A549 (cell line): ENCODE data around the gene CELF4.

ENCODE experiments used
- CHD4 ChIP-seq: fragments of 200-600 bp; sonication (generic); IDR thresholded peaks from 2 replicates; pipeline ENCODE4 v1.6.1; 2016; ENCODE audit warnings: antibody characterized with exemption, mild to moderate bottlenecking, borderline replicate concordance
- CTCF ChIP-seq: fragments of >200 bp; sonication (Bioruptor Twin); formaldehyde crosslinking; IDR thresholded peaks from 3 replicates; pipeline ENCODE4 v1.5.1; 2016
- E2F6 ChIP-seq: IDR thresholded peaks from 2 replicates; pipeline ENCODE4 v1.6.1; 2012; ENCODE audit warnings: low read depth, borderline replicate concordance
- EP300 ChIP-seq, 2 experiments: fragments of >200 bp; sonication (Bioruptor Twin); formaldehyde crosslinking; IDR thresholded peaks; 2 replicates in 1 of 2; 3 replicates in 1 of 2; pipeline ENCODE4 v1.6.1; 2016 to 2017
- MAX ChIP-seq: IDR thresholded peaks from 2 replicates; pipeline ENCODE4 v1.6.1; 2012
- POLR2A ChIP-seq: IDR thresholded peaks from 2 replicates; pipeline ENCODE4 v1.6.1; 2012; ENCODE audit warnings: mild to moderate bottlenecking, low read length
- TF ChIP-seq, protein P1 (sequence below): fragments of 450-650 bp; IDR thresholded peaks from 2 replicates; pipeline ENCODE4 v1.6.1; 2014; ENCODE audit warnings: antibody characterized with exemption

DNA sequence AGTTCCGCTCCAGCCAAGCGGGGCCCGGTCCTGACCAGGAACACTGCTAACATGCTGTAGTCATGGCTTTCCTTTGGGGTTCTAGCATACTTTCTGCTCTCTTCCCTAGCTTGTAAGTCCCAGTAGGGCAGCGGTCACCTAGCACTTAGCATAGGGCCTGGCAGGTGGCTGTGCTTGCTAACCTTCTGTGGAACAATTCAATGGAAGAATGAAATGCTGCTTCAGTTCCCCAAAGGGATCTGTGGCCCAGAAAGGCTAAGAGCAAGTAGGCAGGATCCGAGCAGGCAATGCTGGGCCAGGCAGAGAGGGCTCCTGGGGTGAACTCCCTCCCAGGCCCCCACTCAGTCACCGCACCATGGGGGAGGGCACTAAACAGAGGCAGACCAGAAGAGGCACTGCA lies 266.8 kb downstream of the CELF4 start:
- TF ChIP-seq EP300 (IDR thresholded peaks at IDR 0.05): no peak
- TF ChIP-seq, protein P1, sequence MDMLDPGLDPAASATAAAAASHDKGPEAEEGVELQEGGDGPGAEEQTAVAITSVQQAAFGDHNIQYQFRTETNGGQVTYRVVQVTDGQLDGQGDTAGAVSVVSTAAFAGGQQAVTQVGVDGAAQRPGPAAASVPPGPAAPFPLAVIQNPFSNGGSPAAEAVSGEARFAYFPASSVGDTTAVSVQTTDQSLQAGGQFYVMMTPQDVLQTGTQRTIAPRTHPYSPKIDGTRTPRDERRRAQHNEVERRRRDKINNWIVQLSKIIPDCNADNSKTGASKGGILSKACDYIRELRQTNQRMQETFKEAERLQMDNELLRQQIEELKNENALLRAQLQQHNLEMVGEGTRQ: no peak
- no peak for TF ChIP-seq MAX
- TF ChIP-seq CTCF: no peak
- TF ChIP-seq E2F6: no peak
- TF ChIP-seq POLR2A: no peak
- no peak for TF ChIP-seq CHD4
